ENCODE measurements around the gene GALP. TPM values are rescaled to one million over a fixed set of nuclear protein-coding genes. Genes with fewer than 3 reads are reported as not detected.

The GALP gene
- total and polyA plus RNA-seq, 2 experiments from 2014 or later: not detected

DNA sequence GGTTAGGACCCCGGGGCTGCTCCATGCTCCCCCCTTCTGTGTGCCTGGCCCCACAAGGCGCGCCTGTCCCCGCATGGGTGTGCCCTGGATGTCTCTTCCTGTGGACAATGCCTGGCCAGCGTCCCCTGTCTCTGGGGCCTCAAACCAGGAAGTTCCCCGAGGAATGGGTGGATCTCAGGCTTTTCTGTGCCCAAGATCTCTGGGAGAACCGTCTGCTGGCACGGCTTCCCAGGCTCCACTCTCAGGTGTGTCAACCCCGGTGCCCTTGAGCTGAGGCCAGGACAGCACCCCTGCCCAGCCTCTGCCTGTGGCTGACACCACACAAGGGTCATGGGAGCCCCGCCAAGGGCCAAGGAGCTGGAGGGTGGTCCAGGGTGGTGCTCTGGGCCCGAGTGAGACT, 19.0 kb upstream of the GALP start (continued):
- TF ChIP-seq ZNF331 (CRISPR knock-in tag; IDR thresholded peaks at IDR 0.05; ENCODE audit: low read depth) (no peak), EZH2phosphoT487 (IDR thresholded peaks at IDR 0.05; ENCODE audit: unreplicated experiment) (no peak), STAT1 (IDR thresholded peaks at IDR 0.05; ENCODE audit: unreplicated experiment) (no peak), CREB1 (CRISPR knock-in tag; IDR thresholded peaks at IDR 0.05; ENCODE audit: low read depth) (no peak)
- TF ChIP-seq, protein P1, sequence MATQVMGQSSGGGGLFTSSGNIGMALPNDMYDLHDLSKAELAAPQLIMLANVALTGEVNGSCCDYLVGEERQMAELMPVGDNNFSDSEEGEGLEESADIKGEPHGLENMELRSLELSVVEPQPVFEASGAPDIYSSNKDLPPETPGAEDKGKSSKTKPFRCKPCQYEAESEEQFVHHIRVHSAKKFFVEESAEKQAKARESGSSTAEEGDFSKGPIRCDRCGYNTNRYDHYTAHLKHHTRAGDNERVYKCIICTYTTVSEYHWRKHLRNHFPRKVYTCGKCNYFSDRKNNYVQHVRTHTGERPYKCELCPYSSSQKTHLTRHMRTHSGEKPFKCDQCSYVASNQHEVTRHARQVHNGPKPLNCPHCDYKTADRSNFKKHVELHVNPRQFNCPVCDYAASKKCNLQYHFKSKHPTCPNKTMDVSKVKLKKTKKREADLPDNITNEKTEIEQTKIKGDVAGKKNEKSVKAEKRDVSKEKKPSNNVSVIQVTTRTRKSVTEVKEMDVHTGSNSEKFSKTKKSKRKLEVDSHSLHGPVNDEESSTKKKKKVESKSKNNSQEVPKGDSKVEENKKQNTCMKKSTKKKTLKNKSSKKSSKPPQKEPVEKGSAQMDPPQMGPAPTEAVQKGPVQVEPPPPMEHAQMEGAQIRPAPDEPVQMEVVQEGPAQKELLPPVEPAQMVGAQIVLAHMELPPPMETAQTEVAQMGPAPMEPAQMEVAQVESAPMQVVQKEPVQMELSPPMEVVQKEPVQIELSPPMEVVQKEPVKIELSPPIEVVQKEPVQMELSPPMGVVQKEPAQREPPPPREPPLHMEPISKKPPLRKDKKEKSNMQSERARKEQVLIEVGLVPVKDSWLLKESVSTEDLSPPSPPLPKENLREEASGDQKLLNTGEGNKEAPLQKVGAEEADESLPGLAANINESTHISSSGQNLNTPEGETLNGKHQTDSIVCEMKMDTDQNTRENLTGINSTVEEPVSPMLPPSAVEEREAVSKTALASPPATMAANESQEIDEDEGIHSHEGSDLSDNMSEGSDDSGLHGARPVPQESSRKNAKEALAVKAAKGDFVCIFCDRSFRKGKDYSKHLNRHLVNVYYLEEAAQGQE (IDR thresholded peaks at IDR 0.05; ENCODE audit: unreplicated experiment): no peak

DNA sequence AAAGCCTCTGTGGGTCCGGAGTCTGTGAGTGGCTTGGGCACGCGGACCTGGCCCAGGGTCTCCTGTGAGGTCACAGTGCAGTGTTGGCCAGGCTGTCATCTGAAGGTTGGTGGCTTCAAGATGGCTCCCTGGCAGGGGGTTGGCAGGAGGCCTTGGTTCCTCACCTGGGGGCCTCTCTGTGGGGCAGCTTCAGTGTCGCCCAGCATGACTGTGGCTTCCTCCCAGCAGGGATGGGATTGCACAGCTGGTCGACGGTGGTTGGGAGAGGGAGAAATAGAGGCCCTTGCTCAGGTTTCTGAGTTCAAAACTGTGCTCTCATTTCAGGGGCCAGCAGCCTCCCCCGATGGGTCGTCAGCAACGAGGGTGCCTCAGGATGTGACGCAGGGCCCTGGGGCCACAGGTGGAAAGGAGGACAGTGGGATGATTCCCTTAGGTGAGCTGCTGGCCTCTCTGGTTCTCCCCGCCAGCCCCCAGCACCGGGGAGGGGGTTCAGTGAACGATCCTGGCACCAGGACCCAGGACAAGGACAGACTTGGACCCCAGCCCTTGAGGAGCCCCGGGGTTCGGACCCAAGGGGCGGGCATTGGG, 17.5 kb upstream of the GALP start:
- Histone ChIP-seq H3K9me2 (ENCODE audit: insufficient read depth) (no peaks in the 10 kb centered on the region), H3F3A (replicated peaks; ENCODE audit: low read depth) (peaks cover 2% of the 10 kb centered on the region; the same call in 1 of the 2 replicates), H2AFZ (no peak overlapping the region), H3K27ac (ENCODE audit: low read depth) (no peak overlapping the region), H3K4me3 (no peak overlapping the region), H3K79me2 (replicated peaks; ENCODE audit: insufficient read depth) (no peaks in the 10 kb centered on the region), H3K4me1 (ENCODE audit: insufficient read depth) (peaks cover 5% of the 10 kb centered on the region), H3K36me3 (ENCODE audit: insufficient read depth) (no peaks in the 10 kb centered on the region), H3K27me3 (ENCODE audit: insufficient read depth) (no peaks in the 10 kb centered on the region), H3K4me2 (no peak overlapping the region), H4K20me1 (replicated peaks; ENCODE audit: insufficient read depth) (0 out of 2 replicates have a peak, but pooled peaks cover 6% of the 10 kb centered on the region)
- Mint-ChIP-seq H3K27me3 (ENCODE audit: insufficient read depth, low read depth, poor library complexity) (peaks cover 1% of the 10 kb centered on the region), H3K4me3 (no peak overlapping the region), H3K4me1 (peaks cover 8% of the 10 kb centered on the region), H3K9me3 (no peaks in the 10 kb centered on the region; the same call in 1 of the 3 replicates), H3K36me3 (ENCODE audit: low read depth) (peaks cover 29% of the 10 kb centered on the region), H3K27ac (no peak overlapping the region)
- DNase-seq (ENCODE audit: low spot score) (no peak), ATAC-seq (no peak)
- TF ChIP-seq EZH2phosphoT487 (IDR thresholded peaks at IDR 0.05; ENCODE audit: unreplicated experiment): no peak
- no peak for TF ChIP-seq STAT1 (IDR thresholded peaks at IDR 0.05; ENCODE audit: unreplicated experiment)
- no peak for TF ChIP-seq ZNF331 (CRISPR knock-in tag; IDR thresholded peaks at IDR 0.05; ENCODE audit: low read depth)

DNA sequence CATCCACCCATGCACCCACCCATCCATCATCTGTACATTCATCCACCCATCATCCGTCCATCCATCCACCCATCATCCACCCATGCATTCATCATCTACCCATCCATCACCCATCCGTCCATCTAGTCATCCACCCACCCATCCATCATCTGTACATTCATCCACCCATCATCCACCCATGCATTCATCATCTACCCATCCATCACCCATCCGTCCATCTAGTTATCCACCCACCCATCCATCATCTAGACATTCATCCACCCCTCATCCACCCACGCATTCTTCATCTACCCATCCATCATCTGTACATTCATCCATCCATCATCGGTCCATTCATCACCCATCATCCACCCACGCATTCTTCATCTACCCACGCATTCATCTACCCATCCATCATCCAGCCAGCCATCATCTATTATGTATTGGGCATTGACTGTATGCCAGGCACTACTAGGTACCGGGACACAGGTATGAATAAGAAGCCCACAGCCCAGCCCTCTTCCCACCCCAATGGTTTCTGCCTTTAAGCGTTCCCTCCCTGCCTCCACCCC, 16.7 kb upstream of the GALP start:
- Mint-ChIP-seq H3K4me1 (no peaks in the 10 kb centered on the region; the same call in 2 of the 3 replicates), H3K4me3 (no peak overlapping the region), H3K36me3 (ENCODE audit: low read depth) (peaks cover 25% of the 10 kb centered on the region), H3K27me3 (ENCODE audit: insufficient read depth, low read depth, poor library complexity) (peaks cover 1% of the 10 kb centered on the region), H3K9me3 (no peaks in the 10 kb centered on the region; the same call in 2 of the 3 replicates), H3K27ac (no peak overlapping the region)
- Histone ChIP-seq H3F3A (replicated peaks; ENCODE audit: low read depth) (no peaks in the 10 kb centered on the region), H3K27me3 (ENCODE audit: insufficient read depth) (no peaks in the 10 kb centered on the region), H3K4me1 (ENCODE audit: insufficient read depth) (no peaks in the 10 kb centered on the region), H3K36me3 (ENCODE audit: insufficient read depth) (no peaks in the 10 kb centered on the region), H2AFZ (no peak overlapping the region), H3K4me2 (no peak overlapping the region), H3K9me2 (ENCODE audit: insufficient read depth) (no peaks in the 10 kb centered on the region), H3K4me3 (no peak overlapping the region), H3K79me2 (replicated peaks; ENCODE audit: insufficient read depth) (no peaks in the 10 kb centered on the region), H3K27ac (ENCODE audit: low read depth) (no peak overlapping the region), H4K20me1 (replicated peaks; ENCODE audit: insufficient read depth) (0 out of 2 replicates have a peak, but pooled peaks cover 6% of the 10 kb centered on the region)
- DNase-seq (ENCODE audit: low spot score) (no peak), ATAC-seq (no peak)
- TF ChIP-seq EZH2 (IDR thresholded peaks at IDR 0.05; ENCODE audit: low read depth, unreplicated experiment) (no peak), EZH2phosphoT487 (IDR thresholded peaks at IDR 0.05; ENCODE audit: unreplicated experiment) (no peak), ZNF114 (CRISPR knock-in tag; IDR thresholded peaks at IDR 0.05) (no peak), CREB1 (CRISPR knock-in tag; IDR thresholded peaks at IDR 0.05; ENCODE audit: low read depth) (no peak), POLR2AphosphoS5 (IDR thresholded peaks at IDR 0.05; ENCODE audit: low read depth) (no peak), NANOG (IDR thresholded peaks at IDR 0.05; ENCODE audit: borderline replicate concordance) (no peak), STAT1 (IDR thresholded peaks at IDR 0.05; ENCODE audit: unreplicated experiment) (no peak)
- TF ChIP-seq, protein P1 (IDR thresholded peaks at IDR 0.05; ENCODE audit: unreplicated experiment): no peak
- TF ChIP-seq, protein P2, sequence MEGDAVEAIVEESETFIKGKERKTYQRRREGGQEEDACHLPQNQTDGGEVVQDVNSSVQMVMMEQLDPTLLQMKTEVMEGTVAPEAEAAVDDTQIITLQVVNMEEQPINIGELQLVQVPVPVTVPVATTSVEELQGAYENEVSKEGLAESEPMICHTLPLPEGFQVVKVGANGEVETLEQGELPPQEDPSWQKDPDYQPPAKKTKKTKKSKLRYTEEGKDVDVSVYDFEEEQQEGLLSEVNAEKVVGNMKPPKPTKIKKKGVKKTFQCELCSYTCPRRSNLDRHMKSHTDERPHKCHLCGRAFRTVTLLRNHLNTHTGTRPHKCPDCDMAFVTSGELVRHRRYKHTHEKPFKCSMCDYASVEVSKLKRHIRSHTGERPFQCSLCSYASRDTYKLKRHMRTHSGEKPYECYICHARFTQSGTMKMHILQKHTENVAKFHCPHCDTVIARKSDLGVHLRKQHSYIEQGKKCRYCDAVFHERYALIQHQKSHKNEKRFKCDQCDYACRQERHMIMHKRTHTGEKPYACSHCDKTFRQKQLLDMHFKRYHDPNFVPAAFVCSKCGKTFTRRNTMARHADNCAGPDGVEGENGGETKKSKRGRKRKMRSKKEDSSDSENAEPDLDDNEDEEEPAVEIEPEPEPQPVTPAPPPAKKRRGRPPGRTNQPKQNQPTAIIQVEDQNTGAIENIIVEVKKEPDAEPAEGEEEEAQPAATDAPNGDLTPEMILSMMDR (conservative IDR thresholded peaks at IDR 0.05; ENCODE audit: low read depth in 2 of 2): no peak
- TF ChIP-seq, protein P3, sequence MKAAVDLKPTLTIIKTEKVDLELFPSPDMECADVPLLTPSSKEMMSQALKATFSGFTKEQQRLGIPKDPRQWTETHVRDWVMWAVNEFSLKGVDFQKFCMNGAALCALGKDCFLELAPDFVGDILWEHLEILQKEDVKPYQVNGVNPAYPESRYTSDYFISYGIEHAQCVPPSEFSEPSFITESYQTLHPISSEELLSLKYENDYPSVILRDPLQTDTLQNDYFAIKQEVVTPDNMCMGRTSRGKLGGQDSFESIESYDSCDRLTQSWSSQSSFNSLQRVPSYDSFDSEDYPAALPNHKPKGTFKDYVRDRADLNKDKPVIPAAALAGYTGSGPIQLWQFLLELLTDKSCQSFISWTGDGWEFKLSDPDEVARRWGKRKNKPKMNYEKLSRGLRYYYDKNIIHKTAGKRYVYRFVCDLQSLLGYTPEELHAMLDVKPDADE (IDR thresholded peaks at IDR 0.05): no peak
